Mesenchymal stem cell (in vitro differentiated cells and primary cell): ENCODE measurements around the gene MEF2A.

Experiments
- DNase-seq: peaks from one replicate; pipeline ENCODE4 v3.0.0-alpha.2; 2013
- H2AFZ ChIP-seq: one replicate; pipeline ENCODE4 v1.6.1; 2013; ENCODE audit warnings: low read depth, mild to moderate bottlenecking, control low read depth, inconsistent platforms, low read length, moderate library complexity
- H2AK5ac ChIP-seq: 2 replicates; pipeline ENCODE4 v1.6.1; 2013; ENCODE audit warnings: low read length, moderate library complexity, mild to moderate bottlenecking, inconsistent platforms; ENCODE audit not compliant: severe bottlenecking
- H2BK120ac ChIP-seq: one replicate; pipeline ENCODE4 v1.6.1; 2013; ENCODE audit warnings: low read depth, mild to moderate bottlenecking, inconsistent platforms, low read length, moderate library complexity
- H2BK12ac ChIP-seq, 2 experiments: one replicate each; pipeline ENCODE4 v1.6.1; 2013; ENCODE audit warnings: inconsistent platforms in 2 of 2, low read length in 2 of 2, mild to moderate bottlenecking in 2 of 2, moderate library complexity in 2 of 2, control low read depth in 1 of 2
- H2BK15ac ChIP-seq: one replicate; pipeline ENCODE4 v1.6.1; 2013; ENCODE audit warnings: mild to moderate bottlenecking, low read depth, inconsistent platforms; ENCODE audit not compliant: poor library complexity, severe bottlenecking
- H2BK5ac ChIP-seq: 2 replicates; pipeline ENCODE4 v1.6.1; 2013; ENCODE audit warnings: low read depth, mild to moderate bottlenecking, low read length, control low read depth, inconsistent platforms; ENCODE audit not compliant: poor library complexity, severe bottlenecking
- H3K14ac ChIP-seq, 2 experiments: one replicate each; pipeline ENCODE4 v1.6.1; 2013; ENCODE audit warnings: inconsistent platforms in 2 of 2, low read length in 2 of 2, control low read depth in 1 of 2, mild to moderate bottlenecking in 1 of 2, moderate library complexity in 1 of 2
- H3K18ac ChIP-seq, 2 experiments: one replicate each; pipeline ENCODE4 v1.6.1; 2013; ENCODE audit warnings: inconsistent platforms in 2 of 2, low read length in 2 of 2, control low read depth in 1 of 2, low read depth in 1 of 2, mild to moderate bottlenecking in 1 of 2
- H3K23ac ChIP-seq, 2 experiments: one replicate each; pipeline ENCODE4 v1.6.1; 2013; ENCODE audit warnings: inconsistent platforms in 2 of 2, low read length in 2 of 2, mild to moderate bottlenecking in 2 of 2, moderate library complexity in 2 of 2, control low read depth in 1 of 2
- H3K27ac ChIP-seq: 2 replicates; pipeline ENCODE4 v1.5.1; 2013; ENCODE audit warnings: mild to moderate bottlenecking, moderate library complexity, low read length, control low read depth, inconsistent platforms; ENCODE audit not compliant: poor library complexity, severe bottlenecking
- H3K27me3 ChIP-seq, 2 experiments: 2 replicates each; pipeline versions ENCODE4 v1.6.1 to v1.7.0; 2013; ENCODE audit warnings: low read length in 2 of 2, mild to moderate bottlenecking in 2 of 2, moderate library complexity in 2 of 2, control low read depth in 1 of 2, inconsistent platforms in 1 of 2; ENCODE audit not compliant: control insufficient read depth in 1 of 2, insufficient read depth in 1 of 2
- H3K36me3 ChIP-seq, 2 experiments: 2 replicates each; pipeline versions ENCODE4 v1.6.1 to v1.7.0; 2013; ENCODE audit warnings: low read length in 2 of 2, control low read depth in 1 of 2, inconsistent platforms in 1 of 2, low read depth in 1 of 2, mild to moderate bottlenecking in 1 of 2; ENCODE audit not compliant: insufficient read depth in 2 of 2, control insufficient read depth in 1 of 2
- H3K4ac ChIP-seq, 2 experiments: one replicate each; pipeline ENCODE4 v1.6.1; 2013; ENCODE audit warnings: inconsistent platforms in 2 of 2, low read length in 2 of 2, mild to moderate bottlenecking in 2 of 2, moderate library complexity in 2 of 2, control low read depth in 1 of 2, low read depth in 1 of 2
- H3K4me1 ChIP-seq: 2 replicates; pipeline ENCODE4 v1.6.1; 2013; ENCODE audit warnings: low read depth, low read length, control low read depth; ENCODE audit not compliant: control insufficient read depth, insufficient read depth
- H3K4me2 ChIP-seq: 2 replicates; pipeline ENCODE4 v1.6.1; 2013; ENCODE audit warnings: low read length, mild to moderate bottlenecking, inconsistent platforms; ENCODE audit not compliant: poor library complexity, severe bottlenecking
- H3K4me3 ChIP-seq, 2 experiments: 2 replicates each; pipeline versions ENCODE4 v1.5.1 to v1.7.0; 2013; ENCODE audit warnings: low read length in 2 of 2, mild to moderate bottlenecking in 2 of 2, control low read depth in 1 of 2, low read depth in 1 of 2; ENCODE audit not compliant: insufficient read depth in 1 of 2
- H3K79me1 ChIP-seq: replicated peaks from 2 replicates; pipeline ENCODE4 v1.6.1; 2013; ENCODE audit warnings: mild to moderate bottlenecking, control low read depth, low read length, inconsistent platforms; ENCODE audit not compliant: poor library complexity, severe bottlenecking
- H3K9ac ChIP-seq: 2 replicates; pipeline ENCODE4 v1.7.0; 2013; ENCODE audit warnings: mild to moderate bottlenecking, low read length, moderate library complexity
- H3K9me3 ChIP-seq: 2 replicates; pipeline ENCODE4 v1.7.0; 2013; ENCODE audit warnings: mild to moderate bottlenecking, low read length; ENCODE audit not compliant: control insufficient read depth
- H4K8ac ChIP-seq: one replicate; pipeline ENCODE4 v1.6.1; 2013; ENCODE audit warnings: inconsistent platforms, mild to moderate bottlenecking, low read length, moderate library complexity
- H4K91ac ChIP-seq: one replicate; pipeline ENCODE4 v1.6.1; 2013; ENCODE audit warnings: mild to moderate bottlenecking, low read length, inconsistent platforms
- WGBS: methylation state at CpG from one replicate; pipeline ENCODE4 v1.1.7; 2013; ENCODE audit warnings: mixed read lengths; 5-methylcytosine and 5-hydroxymethylcytosine counted together

Gene MEF2A

DNA sequence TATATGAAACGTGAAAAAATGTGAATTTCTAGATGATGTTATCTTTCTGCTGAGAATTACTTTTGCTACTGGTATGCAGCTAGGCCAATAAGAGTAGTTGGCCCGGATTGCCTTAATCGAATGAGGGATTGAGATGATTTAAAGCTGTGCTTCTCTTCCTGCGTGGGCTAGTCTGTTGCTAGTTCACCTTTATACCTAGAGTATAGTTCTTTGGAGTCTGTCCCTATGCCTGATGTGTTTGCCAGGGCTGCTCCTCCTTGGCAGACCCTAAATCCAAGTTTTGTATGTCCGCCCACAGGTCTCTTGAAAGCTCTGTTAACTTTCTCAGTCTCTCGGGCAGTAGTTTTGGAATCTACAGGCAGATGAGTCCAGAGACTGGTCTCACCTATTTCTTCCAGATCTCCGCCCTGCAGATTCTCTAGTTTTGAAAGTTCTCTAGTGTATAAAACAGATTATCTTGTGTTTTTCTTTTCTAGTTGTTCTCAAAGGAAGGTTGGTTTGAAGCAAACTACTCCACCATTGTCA is 64.9 kb downstream of the MEF2A start:
- H3K4me1 ChIP-seq = no peaks in the 10 kb centered on the region
- H3K36me3 ChIP-seq = peaks cover 0 to 19% of the 10 kb centered on the region in 2 experiments
- no peak overlapping the region for H3K27ac ChIP-seq
- H3K14ac ChIP-seq = peak overlapping the region in 1 of 2 experiments; percentile 41
- no peak overlapping the region for H2AFZ ChIP-seq
- H3K23ac ChIP-seq = no peak overlapping the region
- peaks cover 8% of the 10 kb centered on the region for H3K79me1 ChIP-seq
- H2BK120ac ChIP-seq = no peak overlapping the region
- H2BK15ac ChIP-seq = no peak overlapping the region
- H3K9me3 ChIP-seq = no peaks in the 10 kb centered on the region
- no peak overlapping the region for H4K8ac ChIP-seq
- no peaks in the 10 kb centered on the region for H3K27me3 ChIP-seq
- no peak overlapping the region for H4K91ac ChIP-seq
- WGBS = 98% methylated on average over 6 of the region's 7 CpGs
- H3K18ac ChIP-seq = peak overlapping the region in 1 of 2 experiments; percentile 34
- no peak overlapping the region for H3K9ac ChIP-seq
- H3K4me3 ChIP-seq = no peak overlapping the region
- H2BK12ac ChIP-seq = peak overlapping the region in 1 of 2 experiments; percentile 31
- H2BK5ac ChIP-seq = no peak overlapping the region
- DNase-seq = no peak
- peak overlapping the region in 1 of 2 experiments; percentile 28 for H3K4ac ChIP-seq
- no peak overlapping the region for H3K4me2 ChIP-seq
- no peak overlapping the region for H2AK5ac ChIP-seq

- no peak overlapping the region for H3K27ac ChIP-seq
- H3K9me3 ChIP-seq = no peaks in the 10 kb centered on the region
- H3K23ac ChIP-seq = no peak overlapping the region
- no peak overlapping the region for H3K4me3 ChIP-seq
- no peak overlapping the region for H2BK12ac ChIP-seq
- peaks cover 1 to 24% of the 10 kb centered on the region in 2 experiments for H3K36me3 ChIP-seq
- H2BK120ac ChIP-seq = no peak overlapping the region
- DNase-seq = no peak
- no peak overlapping the region for H2BK5ac ChIP-seq
- H3K4ac ChIP-seq = no peak overlapping the region
- H3K79me1 ChIP-seq = peaks cover 11% of the 10 kb centered on the region
- H3K14ac ChIP-seq = no peak overlapping the region
- no peak overlapping the region for H3K4me2 ChIP-seq
- 57% methylated on average over 1 of the region's 2 CpGs for WGBS
- no peak overlapping the region for H4K8ac ChIP-seq
- H3K27me3 ChIP-seq = no peaks in the 10 kb centered on the region
- H3K4me1 ChIP-seq = no peaks in the 10 kb centered on the region
- no peak overlapping the region for H2BK15ac ChIP-seq
- H2AFZ ChIP-seq = no peak overlapping the region
- H2AK5ac ChIP-seq = no peak overlapping the region
- no peak overlapping the region for H4K91ac ChIP-seq
- H3K18ac ChIP-seq = no peak overlapping the region
- H3K9ac ChIP-seq = no peak overlapping the region
Measured at GRCh38 chr15:99631255-99631654, 65.5 kb downstream of the MEF2A start.

GRCh38 chr15:99632521-99632920 is 66.7 kb downstream of the MEF2A start:
- Histone ChIP-seq H2AFZ (no peak overlapping the region), H3K27me3 (no peaks in the 10 kb centered on the region), H3K9ac (no peak overlapping the region), H2AK5ac (no peak overlapping the region), H3K4me2 (no peak overlapping the region), H3K79me1 (peaks cover 13% of the 10 kb centered on the region), H3K4me1 (no peaks in the 10 kb centered on the region), H3K18ac (no peak overlapping the region), H3K4me3 (no peak overlapping the region), H3K36me3 (peaks cover 4 to 30% of the 10 kb centered on the region in 2 experiments), H2BK5ac (no peak overlapping the region), H2BK120ac (no peak overlapping the region), H4K91ac (no peak overlapping the region), H2BK12ac (no peak overlapping the region), H3K4ac (no peak overlapping the region), H3K9me3 (no peaks in the 10 kb centered on the region), H2BK15ac (no peak overlapping the region), H4K8ac (no peak overlapping the region), H3K27ac (no peak overlapping the region), H3K14ac (no peak overlapping the region), H3K23ac (no peak overlapping the region)
- peak; percentile 24 for DNase-seq
- WGBS = 80% methylated on average over 2 of the region's 2 CpGs

- Histone ChIP-seq H3K9me3 (no peaks in the 10 kb centered on the region), H2BK12ac (no peak overlapping the region), H3K27me3 (no peaks in the 10 kb centered on the region), H3K14ac (no peak overlapping the region), H2AFZ (no peak overlapping the region), H4K91ac (no peak overlapping the region), H2BK120ac (no peak overlapping the region), H3K9ac (no peak overlapping the region), H3K79me1 (peaks cover 13% of the 10 kb centered on the region), H3K4ac (no peak overlapping the region), H2AK5ac (no peak overlapping the region), H3K36me3 (peaks cover 4 to 30% of the 10 kb centered on the region in 2 experiments), H3K4me3 (no peak overlapping the region), H2BK15ac (no peak overlapping the region), H3K23ac (no peak overlapping the region), H4K8ac (no peak overlapping the region), H3K4me1 (no peaks in the 10 kb centered on the region), H2BK5ac (no peak overlapping the region), H3K4me2 (no peak overlapping the region), H3K18ac (no peak overlapping the region), H3K27ac (no peak overlapping the region)
- no peak for DNase-seq
- whole genome bisulfite sequencing = 80% methylated on average over 1 of the region's 2 CpGs
Measured at GRCh38 chr15:99633655-99634054, 67.9 kb downstream of the MEF2A start.
